ENCODE measurements around the gene PINLYP. TPM values are rescaled to one million over a fixed set of nuclear protein-coding genes. Genes with fewer than 3 reads are reported as not detected.

PINLYP gene
- total RNA-seq, 4 donors from 2014 or later, result 4.7 to 22.1 (median 10.9) TPM

DNA sequence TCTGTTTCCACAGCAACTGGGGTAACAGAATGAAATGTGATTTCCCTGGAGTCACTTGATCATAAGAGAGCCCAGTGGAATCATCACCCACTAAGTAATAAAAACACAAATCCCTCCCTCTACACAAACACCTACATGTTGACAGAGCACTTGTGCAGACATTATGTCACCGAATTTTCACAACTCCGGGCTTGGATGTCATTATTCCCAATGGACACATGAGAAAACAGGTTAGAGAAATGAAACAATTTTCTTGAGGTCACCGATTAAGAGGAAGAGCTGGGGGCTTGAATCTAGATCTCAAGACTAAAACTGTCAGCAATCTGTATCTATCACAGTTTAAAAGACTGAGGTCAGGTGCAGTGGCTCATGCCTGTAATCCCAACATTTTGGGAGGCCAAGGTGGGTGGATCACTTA is 3.4 kb upstream of the PINLYP start:
- Histone ChIP-seq H3K9me3 (no peaks in the 10 kb centered on the region), H3K4me3 (no peak overlapping the region), H3K36me3 (peaks cover 9% of the 10 kb centered on the region), H3K4me1 (peaks cover 22% of the 10 kb centered on the region), H3K27me3 (no peaks in the 10 kb centered on the region), H3K27ac (no peak overlapping the region)
- no peak for DNase-seq (ENCODE audit: low spot score in 2 of 2)
- WGBS, result 83% methylated on average over 3 of the region's 3 CpGs
- TF ChIP-seq, protein P1, sequence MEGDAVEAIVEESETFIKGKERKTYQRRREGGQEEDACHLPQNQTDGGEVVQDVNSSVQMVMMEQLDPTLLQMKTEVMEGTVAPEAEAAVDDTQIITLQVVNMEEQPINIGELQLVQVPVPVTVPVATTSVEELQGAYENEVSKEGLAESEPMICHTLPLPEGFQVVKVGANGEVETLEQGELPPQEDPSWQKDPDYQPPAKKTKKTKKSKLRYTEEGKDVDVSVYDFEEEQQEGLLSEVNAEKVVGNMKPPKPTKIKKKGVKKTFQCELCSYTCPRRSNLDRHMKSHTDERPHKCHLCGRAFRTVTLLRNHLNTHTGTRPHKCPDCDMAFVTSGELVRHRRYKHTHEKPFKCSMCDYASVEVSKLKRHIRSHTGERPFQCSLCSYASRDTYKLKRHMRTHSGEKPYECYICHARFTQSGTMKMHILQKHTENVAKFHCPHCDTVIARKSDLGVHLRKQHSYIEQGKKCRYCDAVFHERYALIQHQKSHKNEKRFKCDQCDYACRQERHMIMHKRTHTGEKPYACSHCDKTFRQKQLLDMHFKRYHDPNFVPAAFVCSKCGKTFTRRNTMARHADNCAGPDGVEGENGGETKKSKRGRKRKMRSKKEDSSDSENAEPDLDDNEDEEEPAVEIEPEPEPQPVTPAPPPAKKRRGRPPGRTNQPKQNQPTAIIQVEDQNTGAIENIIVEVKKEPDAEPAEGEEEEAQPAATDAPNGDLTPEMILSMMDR (IDR thresholded peaks at IDR 0.05), result no peak
- TF ChIP-seq POLR2AphosphoS5 (IDR thresholded peaks at IDR 0.05), result no peak
- TF ChIP-seq EP300 (IDR thresholded peaks at IDR 0.05), result no peak
- no peak for TF ChIP-seq POLR2A (IDR thresholded peaks at IDR 0.05)

DNA sequence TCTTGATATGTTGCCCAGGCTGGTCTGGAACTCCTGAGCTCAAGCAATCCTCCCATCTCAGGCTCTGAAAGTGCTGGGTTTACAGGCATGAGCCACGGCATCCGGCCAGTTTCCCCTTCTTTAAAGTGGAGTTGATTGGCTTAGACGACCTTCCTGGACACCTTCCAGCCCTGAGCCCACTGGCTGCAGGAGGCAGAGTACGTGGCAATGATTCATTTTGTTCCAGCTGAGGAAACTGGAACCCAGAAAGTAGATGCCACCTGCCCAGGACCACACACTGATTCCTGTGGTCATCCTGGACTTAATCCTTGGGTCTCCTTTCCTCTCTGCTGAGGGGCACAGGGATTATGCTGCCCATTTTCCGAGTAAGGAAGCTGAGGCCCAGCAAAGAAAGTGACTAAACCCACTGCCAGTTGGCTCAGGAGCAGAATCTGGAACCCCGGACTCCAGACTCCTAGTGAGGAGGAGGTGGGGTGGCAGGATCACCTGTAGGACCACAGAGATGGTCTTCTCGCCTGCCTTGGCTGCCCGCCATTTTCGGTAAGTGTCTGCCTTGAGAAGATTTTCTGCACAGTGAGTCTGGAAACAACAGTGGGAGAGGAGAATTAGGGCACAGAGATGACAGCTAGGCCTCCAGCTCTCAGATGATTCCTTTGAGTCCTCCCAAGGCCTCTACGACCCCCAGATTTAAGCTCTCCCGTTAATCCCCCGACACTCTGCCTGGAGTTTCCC is 1.0 kb upstream of the PINLYP start:
- TF ChIP-seq POLR2AphosphoS5 (IDR thresholded peaks at IDR 0.05), result no peak
- TF ChIP-seq POLR2A (IDR thresholded peaks at IDR 0.05), result no peak
- TF ChIP-seq, protein P1 (IDR thresholded peaks at IDR 0.05), result no peak
- no peak for TF ChIP-seq EP300 (IDR thresholded peaks at IDR 0.05)
- 29% methylated on average over 11 of the region's 12 CpGs for WGBS
- peaks cover 22% of the 10 kb centered on the region for H3K4me1 ChIP-seq
- H3K36me3 ChIP-seq, result peaks cover 9% of the 10 kb centered on the region
- H3K4me3 ChIP-seq, result peak overlapping the region; percentile 88
- no peak for DNase-seq (ENCODE audit: low spot score in 2 of 2)
- H3K9me3 ChIP-seq, result no peaks in the 10 kb centered on the region
- H3K27ac ChIP-seq, result peak overlapping the region; percentile 80
- H3K27me3 ChIP-seq, result no peaks in the 10 kb centered on the region

DNA sequence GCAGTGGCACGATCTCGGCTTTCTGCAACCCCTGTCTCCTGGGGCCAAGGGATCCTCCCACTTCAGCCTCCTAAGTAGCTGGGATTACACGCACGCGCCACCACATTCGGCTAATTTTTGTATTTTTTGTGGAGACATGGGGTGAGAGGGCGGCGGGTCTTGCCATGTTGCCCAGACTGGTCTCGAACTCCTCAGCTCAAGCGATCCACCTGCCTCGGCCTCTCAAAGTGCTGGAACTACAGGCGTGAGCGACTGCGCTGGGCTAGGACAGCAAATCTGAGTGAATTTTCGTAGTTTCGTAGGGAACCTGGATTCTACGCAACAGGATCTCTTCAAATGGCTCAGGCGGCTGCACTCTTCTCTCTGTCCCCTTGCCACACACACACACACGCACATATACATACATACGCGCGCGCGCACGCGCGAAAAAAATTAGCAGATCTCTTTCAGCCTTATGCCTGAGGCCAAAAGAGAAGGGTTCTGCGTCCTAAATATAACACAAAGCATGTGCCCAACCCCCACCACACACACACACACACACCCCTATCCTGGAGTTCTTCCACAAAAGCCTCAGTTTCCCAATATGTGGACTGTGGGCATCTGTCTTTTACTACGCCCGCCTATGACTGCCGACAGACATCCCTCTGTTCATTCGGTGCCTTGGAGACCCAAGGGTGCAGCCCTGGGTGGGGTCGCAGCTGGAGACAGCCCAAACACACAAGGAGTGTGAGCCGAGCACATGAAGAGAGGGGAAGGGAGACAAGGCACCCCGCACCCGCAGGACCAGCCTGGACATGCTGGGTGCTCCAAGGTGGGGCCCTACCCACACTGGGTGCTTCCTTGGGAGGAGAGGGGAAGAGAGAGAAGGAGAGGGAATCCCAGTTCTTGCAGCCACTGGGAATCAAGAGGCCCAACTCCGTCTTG is 616 bp downstream of the PINLYP start:
- H3K36me3 ChIP-seq, result peaks cover 9% of the 10 kb centered on the region
- no peaks in the 10 kb centered on the region for H3K9me3 ChIP-seq
- no peak for DNase-seq (ENCODE audit: low spot score in 2 of 2)
- TF ChIP-seq EP300 (IDR thresholded peaks at IDR 0.05), result no peak
- TF ChIP-seq, protein P1 (IDR thresholded peaks at IDR 0.05), result no peak
- TF ChIP-seq POLR2AphosphoS5 (IDR thresholded peaks at IDR 0.05), result no peak
- TF ChIP-seq POLR2A (IDR thresholded peaks at IDR 0.05), result no peak
- peaks cover 28% of the 10 kb centered on the region for H3K4me1 ChIP-seq
- H3K27ac ChIP-seq, result peak overlapping the region; percentile 74
- peak overlapping the region; percentile 88 for H3K4me3 ChIP-seq
- WGBS, result 53% methylated on average over 37 of the region's 37 CpGs
- no peaks in the 10 kb centered on the region for H3K27me3 ChIP-seq

DNA sequence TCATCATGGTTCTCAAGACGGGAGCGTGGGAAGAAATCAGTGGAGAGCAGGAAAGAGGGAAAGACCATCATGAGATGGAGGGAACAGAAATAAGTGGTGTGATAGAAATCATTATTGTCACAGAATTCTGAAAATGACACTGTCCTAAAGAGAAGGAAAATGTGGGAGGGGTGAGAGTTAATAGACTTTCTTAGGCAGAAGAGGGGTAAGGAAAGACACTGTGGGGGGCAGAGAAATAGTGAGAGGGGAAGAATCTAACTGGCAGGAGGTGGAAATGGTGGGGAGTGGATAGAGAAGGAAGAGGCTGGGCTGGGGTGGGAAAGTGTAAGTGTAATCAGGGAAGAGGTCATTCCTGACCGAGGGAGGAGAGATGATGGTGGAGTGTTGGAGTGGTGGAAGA is 3.2 kb downstream of the PINLYP start:
- Histone ChIP-seq H3K4me3 (no peak overlapping the region), H3K27ac (no peak overlapping the region), H3K9me3 (no peaks in the 10 kb centered on the region), H3K4me1 (peaks cover 37% of the 10 kb centered on the region), H3K27me3 (no peaks in the 10 kb centered on the region), H3K36me3 (no peaks in the 10 kb centered on the region)
- TF ChIP-seq, protein P1 (IDR thresholded peaks at IDR 0.05), result no peak
- no peak for TF ChIP-seq POLR2A (IDR thresholded peaks at IDR 0.05)
- TF ChIP-seq EP300 (IDR thresholded peaks at IDR 0.05), result no peak
- TF ChIP-seq POLR2AphosphoS5 (IDR thresholded peaks at IDR 0.05), result no peak
- DNase-seq (ENCODE audit: low spot score in 2 of 2), result no peak
- WGBS, result 91% methylated on average over 3 of the region's 3 CpGs

DNA sequence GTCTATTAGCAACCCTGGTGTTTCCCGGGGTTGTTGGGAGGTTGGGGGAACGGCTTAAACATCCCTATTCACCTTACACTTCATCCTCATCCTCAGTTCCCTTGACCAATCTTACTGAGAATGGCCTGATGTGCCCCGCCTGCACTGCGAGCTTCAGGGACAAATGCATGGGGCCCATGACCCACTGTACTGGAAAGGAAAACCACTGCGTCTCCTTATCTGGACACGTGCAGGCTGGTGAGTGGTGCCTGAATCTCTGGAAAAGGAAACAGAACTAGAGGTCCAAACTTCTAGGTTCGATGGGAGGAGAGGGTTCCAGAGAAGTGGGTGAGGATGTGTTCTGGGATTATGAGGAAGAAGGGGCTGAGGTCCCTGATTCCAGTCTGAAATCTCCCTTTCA is 5.9 kb downstream of the PINLYP start:
- no peak for TF ChIP-seq EP300 (IDR thresholded peaks at IDR 0.05)
- no peak for TF ChIP-seq POLR2AphosphoS5 (IDR thresholded peaks at IDR 0.05)
- TF ChIP-seq, protein P1 (IDR thresholded peaks at IDR 0.05), result no peak
- TF ChIP-seq POLR2A (IDR thresholded peaks at IDR 0.05), result no peak
- Histone ChIP-seq H3K36me3 (no peaks in the 10 kb centered on the region), H3K4me3 (peak overlapping the region; percentile 44), H3K27ac (peak overlapping the region; percentile 15), H3K27me3 (no peaks in the 10 kb centered on the region), H3K9me3 (no peaks in the 10 kb centered on the region), H3K4me1 (peaks cover 20% of the 10 kb centered on the region)
- WGBS, result 80% methylated on average over 7 of the region's 7 CpGs
- DNase-seq (ENCODE audit: low spot score in 2 of 2), result no peak
